K562 (cell line): ENCODE measurements around the gene TLN1. TPM values are rescaled to one million over a fixed set of nuclear protein-coding genes. Genes with fewer than 3 reads are reported as not detected.

Source experiments
- CAMTA2 ChIP-seq: fragments of 250-450 bp; sonication (Bioruptor Pico); conservative IDR thresholded peaks from 2 replicates; pipeline ENCODE4 v1.5.1; 2022
- DDX20 ChIP-seq: fragments of 450-650 bp; IDR thresholded peaks from 2 replicates; pipeline ENCODE4 v1.6.1; 2016; ENCODE audit warnings: missing genetic modification characterization, low read depth, mild to moderate bottlenecking, missing compliant biosample characterization, moderate library complexity
- DNMT1 ChIP-seq: fragments of 450-650 bp; IDR thresholded peaks from 2 replicates; pipeline ENCODE4 v1.6.1; 2016; ENCODE audit warnings: antibody characterized with exemption, mild to moderate bottlenecking
- KLF6 ChIP-seq: fragments of 250-450 bp; sonication (Bioruptor Pico); IDR thresholded peaks from 2 replicates; pipeline ENCODE4 v1.4.0; 2020; ENCODE audit warnings: mild to moderate bottlenecking, moderate library complexity, borderline replicate concordance
- NCOA2 ChIP-seq, 2 experiments: fragments of 450-650 bp; IDR thresholded peaks; 2 replicates each; pipeline ENCODE4 v1.6.1; 2018; ENCODE audit warnings: mild to moderate bottlenecking in 2 of 2, moderate library complexity in 1 of 2; ENCODE audit not compliant: partially characterized antibody in 2 of 2
- NUFIP1 ChIP-seq: fragments of 450-650 bp; IDR thresholded peaks from 2 replicates; pipeline ENCODE4 v1.6.1; 2018; ENCODE audit not compliant: partially characterized antibody
- OTX1 ChIP-seq: fragments of 450-650 bp; formaldehyde crosslinking; IDR thresholded peaks from 2 replicates; pipeline ENCODE4 v1.4.0; 2022; ENCODE audit warnings: mild to moderate bottlenecking
- POLR2AphosphoS2 ChIP-seq: IDR thresholded peaks from 2 replicates; pipeline ENCODE4 v1.6.1; 2012; ENCODE audit warnings: low read length, improper control_type of control experiment
- TEAD2 ChIP-seq: fragments of 450-650 bp; IDR thresholded peaks from 2 replicates; pipeline ENCODE4 v1.6.1; 2016; ENCODE audit warnings: missing genetic modification characterization, control low read depth, missing compliant biosample characterization
- TGIF2 ChIP-seq: sonication (generic); formaldehyde crosslinking; IDR thresholded peaks from 2 replicates; pipeline ENCODE4 v1.8.1; 2022; ENCODE audit warnings: mild to moderate bottlenecking, missing genetic modification reagents, moderate library complexity
- TOE1 ChIP-seq, 2 experiments: fragments of 450-650 bp in 1 of 2; sonication (generic) in 1 of 2; formaldehyde crosslinking in 1 of 2; IDR thresholded peaks; 2 replicates each; pipeline versions ENCODE4 v1.7.1 to v1.8.0; 2016 to 2022; ENCODE audit warnings: borderline replicate concordance in 2 of 2, mild to moderate bottlenecking in 2 of 2, antibody characterized with exemption in 1 of 2, inconsistent platforms in 1 of 2, low read depth in 1 of 2, missing genetic modification reagents in 1 of 2, moderate library complexity in 1 of 2
- XRCC3 ChIP-seq: fragments of 450-650 bp; IDR thresholded peaks from 2 replicates; pipeline ENCODE4 v1.6.1; 2017; ENCODE audit warnings: mild to moderate bottlenecking, moderate library complexity
- ZNF316 ChIP-seq: fragments of 450-650 bp; IDR thresholded peaks from 2 replicates; pipeline ENCODE4 v1.6.1; 2016
- polyA plus RNA-seq, 8 experiments: library from polyadenylated mRNA; depleted of rRNA in 4 of 8; stranded (reverse) in 5 of 8; unstranded in 3 of 8; fragments of >200 nt; fragmentation: Nextera tagmentation in 2 of 8; fragmentation: Illumina TruSeq in 1 of 8; extraction: Ambion mirVana in 2 of 8; extraction: Trizol in 1 of 8; gene quantifications; 2 replicates each; pipeline versions ENCODE4 v1.2.1 to v1.2.3, GENCODE V29; 2011 to 2014; ENCODE audit warnings: inconsistent platforms in 1 of 8, missing spikeins in 1 of 8
- total RNA-seq, 7 experiments: library from RNA; depleted of rRNA in 6 of 7; stranded (reverse); fragments of >200 nt in 6 of 7; fragmentation: Illumina TruSeq in 2 of 7; extraction: Trizol in 2 of 7; gene quantifications; 2 replicates each; pipeline versions ENCODE4 v1.2.1 to v1.2.3, GENCODE V29; 2011 to 2021; ENCODE audit warnings: low replicate concordance in 1 of 7
- TF ChIP-seq, protein P1 (sequence below), 2 experiments: fragments of 450-650 bp; conservative IDR thresholded peaks; 2 replicates each; pipeline ENCODE4 v1.6.1; 2017; ENCODE audit warnings: mild to moderate bottlenecking in 2 of 2, moderate library complexity in 2 of 2
- TF ChIP-seq, protein P2 (sequence below): fragments of 250-450 bp; sonication (Bioruptor Pico); IDR thresholded peaks from 2 replicates; pipeline ENCODE4 v1.4.0; 2020; ENCODE audit warnings: mild to moderate bottlenecking, moderate library complexity
- TF ChIP-seq, protein P3 (sequence below): fragments of 250-450 bp; sonication (Bioruptor Pico); IDR thresholded peaks from 2 replicates; pipeline ENCODE4 v1.9.0; 2021; ENCODE audit warnings: mild to moderate bottlenecking, inconsistent platforms
- TF ChIP-seq, protein P4 (sequence below): sonication (generic); formaldehyde crosslinking; IDR thresholded peaks from 2 replicates; pipeline ENCODE4 v1.8.0; 2022; ENCODE audit warnings: mild to moderate bottlenecking, missing genetic modification reagents

The TLN1 gene
- total and polyA plus RNA-seq, 9 of the 15 experiments (the other 6 are each of a cell fraction or from before 2014, with no cell fraction given) = 3.6 to 240 (median 54.8) TPM

DNA sequence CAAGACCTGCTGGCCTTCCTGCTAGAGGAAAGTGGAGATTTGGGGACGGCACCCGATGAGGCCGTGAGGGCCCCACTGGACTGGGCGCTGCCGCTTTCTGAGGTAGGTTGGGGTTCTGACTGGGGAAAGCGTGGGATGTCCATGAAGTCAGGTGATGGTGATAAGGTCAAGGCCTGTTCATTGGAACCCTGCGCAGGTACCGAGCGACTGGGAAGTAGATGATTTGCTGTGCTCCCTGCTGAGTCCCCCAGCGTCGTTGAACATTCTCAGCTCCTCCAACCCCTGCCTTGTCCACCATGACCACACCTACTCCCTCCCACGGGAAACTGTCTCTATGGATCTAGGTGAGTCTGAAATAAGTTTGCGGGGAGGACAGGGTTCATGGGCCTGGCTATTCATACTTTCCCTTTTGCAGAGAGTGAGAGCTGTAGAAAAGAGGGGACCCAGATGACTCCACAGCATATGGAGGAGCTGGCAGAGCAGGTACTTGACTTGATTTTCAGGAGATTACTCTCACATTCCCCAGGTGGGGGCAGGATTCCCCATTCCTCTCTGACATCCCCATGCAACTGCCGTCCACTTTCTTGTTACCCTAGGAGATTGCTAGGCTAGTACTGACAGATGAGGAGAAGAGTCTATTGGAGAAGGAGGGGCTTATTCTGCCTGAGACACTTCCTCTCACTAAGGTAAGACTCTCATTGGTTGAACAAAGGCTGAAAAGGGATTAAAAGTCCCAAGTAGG lies 976 bp upstream of the TLN1 start (continued):
- TF ChIP-seq, protein P1, sequence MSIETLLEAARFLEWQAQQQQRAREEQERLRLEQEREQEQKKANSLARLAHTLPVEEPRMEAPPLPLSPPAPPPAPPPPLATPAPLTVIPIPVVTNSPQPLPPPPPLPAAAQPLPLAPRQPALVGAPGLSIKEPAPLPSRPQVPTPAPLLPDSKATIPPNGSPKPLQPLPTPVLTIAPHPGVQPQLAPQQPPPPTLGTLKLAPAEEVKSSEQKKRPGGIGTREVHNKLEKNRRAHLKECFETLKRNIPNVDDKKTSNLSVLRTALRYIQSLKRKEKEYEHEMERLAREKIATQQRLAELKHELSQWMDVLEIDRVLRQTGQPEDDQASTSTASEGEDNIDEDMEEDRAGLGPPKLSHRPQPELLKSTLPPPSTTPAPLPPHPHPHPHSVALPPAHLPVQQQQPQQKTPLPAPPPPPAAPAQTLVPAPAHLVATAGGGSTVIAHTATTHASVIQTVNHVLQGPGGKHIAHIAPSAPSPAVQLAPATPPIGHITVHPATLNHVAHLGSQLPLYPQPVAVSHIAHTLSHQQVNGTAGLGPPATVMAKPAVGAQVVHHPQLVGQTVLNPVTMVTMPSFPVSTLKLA (conservative IDR thresholded peaks at IDR 0.05) = peak in 1 of 2 experiments; percentile 4; a peak in 1 of 4 replicates
- TF ChIP-seq DDX20 (tag) (no peak), POLR2AphosphoS2 (0 out of 2 replicates have a peak, but pooled peaks have one; percentile 11), NCOA2 (IDR thresholded peaks at IDR 0.05; ENCODE audit: partially characterized antibody in 2 of 2) (no peak), TGIF2 (no peak), XRCC3 (no peak), TOE1 (IDR thresholded peaks at IDR 0.05; ENCODE audit: borderline replicate concordance) (no peak), TOE1 (CRISPR knock-in tag; IDR thresholded peaks at IDR 0.05; ENCODE audit: borderline replicate concordance, low read depth) (no peak), ZNF316 (no peak), DNMT1 (no peak), NUFIP1 (no peak), KLF6 (CRISPR knock-in tag) (no peak), CAMTA2 (CRISPR knock-in tag) (no peak), OTX1 (CRISPR knock-in tag) (no peak), TEAD2 (tag) (peak; percentile 51; the same call in 1 of the 2 replicates)
- TF ChIP-seq, protein P2, sequence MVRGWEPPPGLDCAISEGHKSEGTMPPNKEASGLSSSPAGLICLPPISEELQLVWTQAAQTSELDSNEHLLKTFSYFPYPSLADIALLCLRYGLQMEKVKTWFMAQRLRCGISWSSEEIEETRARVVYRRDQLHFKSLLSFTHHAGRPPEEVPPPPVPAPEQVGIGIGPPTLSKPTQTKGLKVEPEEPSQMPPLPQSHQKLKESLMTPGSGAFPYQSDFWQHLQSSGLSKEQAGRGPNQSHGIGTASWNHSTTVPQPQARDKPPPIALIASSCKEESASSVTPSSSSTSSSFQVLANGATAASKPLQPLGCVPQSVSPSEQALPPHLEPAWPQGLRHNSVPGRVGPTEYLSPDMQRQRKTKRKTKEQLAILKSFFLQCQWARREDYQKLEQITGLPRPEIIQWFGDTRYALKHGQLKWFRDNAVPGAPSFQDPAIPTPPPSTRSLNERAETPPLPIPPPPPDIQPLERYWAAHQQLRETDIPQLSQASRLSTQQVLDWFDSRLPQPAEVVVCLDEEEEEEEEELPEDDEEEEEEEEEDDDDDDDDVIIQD (CRISPR knock-in tag) = no peak
- TF ChIP-seq, protein P3, sequence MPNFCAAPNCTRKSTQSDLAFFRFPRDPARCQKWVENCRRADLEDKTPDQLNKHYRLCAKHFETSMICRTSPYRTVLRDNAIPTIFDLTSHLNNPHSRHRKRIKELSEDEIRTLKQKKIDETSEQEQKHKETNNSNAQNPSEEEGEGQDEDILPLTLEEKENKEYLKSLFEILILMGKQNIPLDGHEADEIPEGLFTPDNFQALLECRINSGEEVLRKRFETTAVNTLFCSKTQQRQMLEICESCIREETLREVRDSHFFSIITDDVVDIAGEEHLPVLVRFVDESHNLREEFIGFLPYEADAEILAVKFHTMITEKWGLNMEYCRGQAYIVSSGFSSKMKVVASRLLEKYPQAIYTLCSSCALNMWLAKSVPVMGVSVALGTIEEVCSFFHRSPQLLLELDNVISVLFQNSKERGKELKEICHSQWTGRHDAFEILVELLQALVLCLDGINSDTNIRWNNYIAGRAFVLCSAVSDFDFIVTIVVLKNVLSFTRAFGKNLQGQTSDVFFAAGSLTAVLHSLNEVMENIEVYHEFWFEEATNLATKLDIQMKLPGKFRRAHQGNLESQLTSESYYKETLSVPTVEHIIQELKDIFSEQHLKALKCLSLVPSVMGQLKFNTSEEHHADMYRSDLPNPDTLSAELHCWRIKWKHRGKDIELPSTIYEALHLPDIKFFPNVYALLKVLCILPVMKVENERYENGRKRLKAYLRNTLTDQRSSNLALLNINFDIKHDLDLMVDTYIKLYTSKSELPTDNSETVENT (CRISPR knock-in tag) = no peak
- TF ChIP-seq, protein P4, sequence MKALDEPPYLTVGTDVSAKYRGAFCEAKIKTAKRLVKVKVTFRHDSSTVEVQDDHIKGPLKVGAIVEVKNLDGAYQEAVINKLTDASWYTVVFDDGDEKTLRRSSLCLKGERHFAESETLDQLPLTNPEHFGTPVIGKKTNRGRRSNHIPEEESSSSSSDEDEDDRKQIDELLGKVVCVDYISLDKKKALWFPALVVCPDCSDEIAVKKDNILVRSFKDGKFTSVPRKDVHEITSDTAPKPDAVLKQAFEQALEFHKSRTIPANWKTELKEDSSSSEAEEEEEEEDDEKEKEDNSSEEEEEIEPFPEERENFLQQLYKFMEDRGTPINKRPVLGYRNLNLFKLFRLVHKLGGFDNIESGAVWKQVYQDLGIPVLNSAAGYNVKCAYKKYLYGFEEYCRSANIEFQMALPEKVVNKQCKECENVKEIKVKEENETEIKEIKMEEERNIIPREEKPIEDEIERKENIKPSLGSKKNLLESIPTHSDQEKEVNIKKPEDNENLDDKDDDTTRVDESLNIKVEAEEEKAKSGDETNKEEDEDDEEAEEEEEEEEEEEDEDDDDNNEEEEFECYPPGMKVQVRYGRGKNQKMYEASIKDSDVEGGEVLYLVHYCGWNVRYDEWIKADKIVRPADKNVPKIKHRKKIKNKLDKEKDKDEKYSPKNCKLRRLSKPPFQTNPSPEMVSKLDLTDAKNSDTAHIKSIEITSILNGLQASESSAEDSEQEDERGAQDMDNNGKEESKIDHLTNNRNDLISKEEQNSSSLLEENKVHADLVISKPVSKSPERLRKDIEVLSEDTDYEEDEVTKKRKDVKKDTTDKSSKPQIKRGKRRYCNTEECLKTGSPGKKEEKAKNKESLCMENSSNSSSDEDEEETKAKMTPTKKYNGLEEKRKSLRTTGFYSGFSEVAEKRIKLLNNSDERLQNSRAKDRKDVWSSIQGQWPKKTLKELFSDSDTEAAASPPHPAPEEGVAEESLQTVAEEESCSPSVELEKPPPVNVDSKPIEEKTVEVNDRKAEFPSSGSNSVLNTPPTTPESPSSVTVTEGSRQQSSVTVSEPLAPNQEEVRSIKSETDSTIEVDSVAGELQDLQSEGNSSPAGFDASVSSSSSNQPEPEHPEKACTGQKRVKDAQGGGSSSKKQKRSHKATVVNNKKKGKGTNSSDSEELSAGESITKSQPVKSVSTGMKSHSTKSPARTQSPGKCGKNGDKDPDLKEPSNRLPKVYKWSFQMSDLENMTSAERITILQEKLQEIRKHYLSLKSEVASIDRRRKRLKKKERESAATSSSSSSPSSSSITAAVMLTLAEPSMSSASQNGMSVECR = no peak
